ENCODE results near the gene UGT2B17. TPM values are rescaled to one million over a fixed set of nuclear protein-coding genes. Genes with fewer than 3 reads are reported as not detected.

The UGT2B17 gene
- polyA plus RNA-seq, 1 of the 3 experiments (the other 2 are of a cell fraction) = not detected

GRCh38 chr4:68536375-68536774 is 39.7 kb downstream of the UGT2B17 start:
- H3K4me2 ChIP-seq = no peak overlapping the region
- no peaks in the 10 kb centered on the region for H3F3A ChIP-seq (replicated peaks; ENCODE audit: insufficient read depth)
- H3K4me1 ChIP-seq (ENCODE audit: control insufficient read depth in 1 of 2, insufficient read depth in 2 of 2, low read depth in 1 of 2, low read length in 1 of 2) = no peaks in the 10 kb centered on the region
- no peaks in the 10 kb centered on the region for H3K36me3 ChIP-seq (replicated peaks in 1 of 2; ENCODE audit: control insufficient read depth in 1 of 2, insufficient read depth in 2 of 2, low read length in 1 of 2)
- H3K9me2 ChIP-seq = no peaks in the 10 kb centered on the region
- no peaks in the 10 kb centered on the region for H3K9me3 ChIP-seq
- no peaks in the 10 kb centered on the region for H3K27me3 ChIP-seq (ENCODE audit: insufficient read depth)
- no peaks in the 10 kb centered on the region for H3K79me2 ChIP-seq (ENCODE audit: insufficient read depth)
- H3K9ac ChIP-seq = no peak overlapping the region
- no peak for DNase-seq
- H3K4me3 ChIP-seq (ENCODE audit: low read depth in 2 of 2, low read length in 1 of 2) = no peak overlapping the region
- H2AFZ ChIP-seq (ENCODE audit: low read depth) = no peak overlapping the region
- 28% methylated on average over 3 of the region's 3 CpGs for WGBS (ENCODE audit: low lambda C conversion rate)
- CTCF ChIA-PET = no interaction called here
- H4K20me1 ChIP-seq (ENCODE audit: insufficient read depth) = no peaks in the 10 kb centered on the region
- no peak for TF ChIP-seq EP300 (IDR thresholded peaks at IDR 0.05; ENCODE audit: borderline replicate concordance in 1 of 2, low read depth in 1 of 2, low read length in 1 of 2)
- TF ChIP-seq ELF1 (IDR thresholded peaks at IDR 0.05) = no peak
- no peak for TF ChIP-seq NFIC (IDR thresholded peaks at IDR 0.05; ENCODE audit: borderline replicate concordance)
- TF ChIP-seq USF1 (IDR thresholded peaks at IDR 0.05; ENCODE audit: borderline replicate concordance, low read depth) = no peak
- TF ChIP-seq RCOR1 (IDR thresholded peaks at IDR 0.05; ENCODE audit: low read length) = no peak
- TF ChIP-seq, protein P1, sequence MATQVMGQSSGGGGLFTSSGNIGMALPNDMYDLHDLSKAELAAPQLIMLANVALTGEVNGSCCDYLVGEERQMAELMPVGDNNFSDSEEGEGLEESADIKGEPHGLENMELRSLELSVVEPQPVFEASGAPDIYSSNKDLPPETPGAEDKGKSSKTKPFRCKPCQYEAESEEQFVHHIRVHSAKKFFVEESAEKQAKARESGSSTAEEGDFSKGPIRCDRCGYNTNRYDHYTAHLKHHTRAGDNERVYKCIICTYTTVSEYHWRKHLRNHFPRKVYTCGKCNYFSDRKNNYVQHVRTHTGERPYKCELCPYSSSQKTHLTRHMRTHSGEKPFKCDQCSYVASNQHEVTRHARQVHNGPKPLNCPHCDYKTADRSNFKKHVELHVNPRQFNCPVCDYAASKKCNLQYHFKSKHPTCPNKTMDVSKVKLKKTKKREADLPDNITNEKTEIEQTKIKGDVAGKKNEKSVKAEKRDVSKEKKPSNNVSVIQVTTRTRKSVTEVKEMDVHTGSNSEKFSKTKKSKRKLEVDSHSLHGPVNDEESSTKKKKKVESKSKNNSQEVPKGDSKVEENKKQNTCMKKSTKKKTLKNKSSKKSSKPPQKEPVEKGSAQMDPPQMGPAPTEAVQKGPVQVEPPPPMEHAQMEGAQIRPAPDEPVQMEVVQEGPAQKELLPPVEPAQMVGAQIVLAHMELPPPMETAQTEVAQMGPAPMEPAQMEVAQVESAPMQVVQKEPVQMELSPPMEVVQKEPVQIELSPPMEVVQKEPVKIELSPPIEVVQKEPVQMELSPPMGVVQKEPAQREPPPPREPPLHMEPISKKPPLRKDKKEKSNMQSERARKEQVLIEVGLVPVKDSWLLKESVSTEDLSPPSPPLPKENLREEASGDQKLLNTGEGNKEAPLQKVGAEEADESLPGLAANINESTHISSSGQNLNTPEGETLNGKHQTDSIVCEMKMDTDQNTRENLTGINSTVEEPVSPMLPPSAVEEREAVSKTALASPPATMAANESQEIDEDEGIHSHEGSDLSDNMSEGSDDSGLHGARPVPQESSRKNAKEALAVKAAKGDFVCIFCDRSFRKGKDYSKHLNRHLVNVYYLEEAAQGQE (IDR thresholded peaks at IDR 0.05; ENCODE audit: low read depth, low read length) = no peak
- no peak for TF ChIP-seq PBX3 (IDR thresholded peaks at IDR 0.05)
- TF ChIP-seq GABPA (IDR thresholded peaks at IDR 0.05; ENCODE audit: low read depth) = no peak
- no peak for TF ChIP-seq FOXM1 (IDR thresholded peaks at IDR 0.05; ENCODE audit: low read depth)
- no peak for TF ChIP-seq SIN3A (IDR thresholded peaks at IDR 0.05; ENCODE audit: borderline replicate concordance, low read depth, low read length)
- TF ChIP-seq USF2 (IDR thresholded peaks at IDR 0.05; ENCODE audit: borderline replicate concordance, low read depth, low read length) = no peak
- TF ChIP-seq TAF1 (IDR thresholded peaks at IDR 0.05; ENCODE audit: borderline replicate concordance, low read depth, low read length) = no peak
- no peak for TF ChIP-seq GATA2 (CRISPR knock-in tag; IDR thresholded peaks at IDR 0.05)
- no peak for TF ChIP-seq TCF12 (IDR thresholded peaks at IDR 0.05)
- TF ChIP-seq YY1 (IDR thresholded peaks at IDR 0.05; ENCODE audit: low read depth) = no peak
- POLR2A ChIA-PET = no interaction called here
- H3K27ac ChIP-seq (ENCODE audit: low read depth in 2 of 2, low read length in 1 of 2) = no peak overlapping the region

Data from SK-N-SH (cell line).